ENCODE results near the gene DIAPH2.

The DIAPH2 gene

GRCh38 chrX:97065973-97066372 is 381.3 kb downstream of the DIAPH2 start:
- DNase-seq: no peak

- no peak for DNase-seq
These were observed 381.7 kb downstream of the DIAPH2 start for GRCh38 chrX:97066381-97066780.

GRCh38 chrX:97070346-97070745 is 385.7 kb downstream of the DIAPH2 start:
- DNase-seq: no peak

GRCh38 chrX:97074400-97074799 is 389.8 kb downstream of the DIAPH2 start:
- no peak for DNase-seq

GRCh38 chrX:97089116-97089515 is 404.5 kb downstream of the DIAPH2 start:
- DNase-seq: no peak

GRCh38 chrX:97096385-97096784 is 411.7 kb downstream of the DIAPH2 start:
- DNase-seq: no peak

GRCh38 chrX:97102938-97103337 is 418.3 kb downstream of the DIAPH2 start:
- DNase-seq: no peak

GRCh38 chrX:97109730-97110129 is 425.1 kb downstream of the DIAPH2 start:
- no peak for DNase-seq

- no peak for DNase-seq
These were observed 432.9 kb downstream of the DIAPH2 start for GRCh38 chrX:97117572-97117971.

- DNase-seq: no peak
These were observed 434.9 kb downstream of the DIAPH2 start for GRCh38 chrX:97119474-97120109.

- DNase-seq: no peak
These were observed 438.4 kb downstream of the DIAPH2 start for GRCh38 chrX:97123001-97123400.

GRCh38 chrX:97126020-97126419 is 441.4 kb downstream of the DIAPH2 start:
- no peak for DNase-seq

GRCh38 chrX:97132664-97133415 is 448.2 kb downstream of the DIAPH2 start:
- DNase-seq: no peak

GRCh38 chrX:97145934-97146333 is 461.3 kb downstream of the DIAPH2 start:
- DNase-seq: no peak

GRCh38 chrX:97155816-97156215 is 471.2 kb downstream of the DIAPH2 start:
- DNase-seq: no peak

GRCh38 chrX:97158269-97158668 is 473.6 kb downstream of the DIAPH2 start:
- DNase-seq: no peak

- no peak for DNase-seq
These were observed 475.5 kb downstream of the DIAPH2 start for GRCh38 chrX:97159916-97160800.

GRCh38 chrX:97167333-97167732 is 482.7 kb downstream of the DIAPH2 start:
- no peak for DNase-seq

- DNase-seq: no peak
These were observed 484.0 kb downstream of the DIAPH2 start for GRCh38 chrX:97168646-97169045.

- no peak for DNase-seq
These were observed 490.5 kb downstream of the DIAPH2 start for GRCh38 chrX:97175147-97175546.

- DNase-seq: no peak
These were observed 505.0 kb downstream of the DIAPH2 start for GRCh38 chrX:97189668-97190067.

GRCh38 chrX:97199501-97199900 is 514.9 kb downstream of the DIAPH2 start:
- no peak for DNase-seq

GRCh38 chrX:97200454-97200853 is 515.8 kb downstream of the DIAPH2 start:
- no peak for DNase-seq

GRCh38 chrX:97210501-97210900 is 525.9 kb downstream of the DIAPH2 start:
- no peak for DNase-seq

Data from activated gamma-delta T cell treated with Interleukin-2 at 50 U/mL for 16 hours (primary cell).